AG09309 (cell line): ENCODE data around the gene MDM2.

Source experiments
- DNase-seq: peaks from one replicate; pipeline ENCODE4 v3.0.0-alpha.2; 2010; ENCODE audit warnings: low read depth
- H3K4me3 ChIP-seq: 2 replicates; pipeline ENCODE4 v1.5.1; 2011; ENCODE audit warnings: mild to moderate bottlenecking, low read depth, low read length, moderate library complexity; ENCODE audit not compliant: control insufficient read depth
- TF ChIP-seq, protein P1 (sequence below): IDR thresholded peaks from 2 replicates; pipeline ENCODE4 v1.5.1; 2011; ENCODE audit warnings: mild to moderate bottlenecking, low read depth, low read length, inconsistent platforms; ENCODE audit not compliant: insufficient read depth, control insufficient read depth; ENCODE audit errors: missing control alignments

Gene MDM2

GRCh38 chr12:68865399-68866164, 57.6 kb downstream of the MDM2 start:
- DNase-seq: no peak
- TF ChIP-seq, protein P1, sequence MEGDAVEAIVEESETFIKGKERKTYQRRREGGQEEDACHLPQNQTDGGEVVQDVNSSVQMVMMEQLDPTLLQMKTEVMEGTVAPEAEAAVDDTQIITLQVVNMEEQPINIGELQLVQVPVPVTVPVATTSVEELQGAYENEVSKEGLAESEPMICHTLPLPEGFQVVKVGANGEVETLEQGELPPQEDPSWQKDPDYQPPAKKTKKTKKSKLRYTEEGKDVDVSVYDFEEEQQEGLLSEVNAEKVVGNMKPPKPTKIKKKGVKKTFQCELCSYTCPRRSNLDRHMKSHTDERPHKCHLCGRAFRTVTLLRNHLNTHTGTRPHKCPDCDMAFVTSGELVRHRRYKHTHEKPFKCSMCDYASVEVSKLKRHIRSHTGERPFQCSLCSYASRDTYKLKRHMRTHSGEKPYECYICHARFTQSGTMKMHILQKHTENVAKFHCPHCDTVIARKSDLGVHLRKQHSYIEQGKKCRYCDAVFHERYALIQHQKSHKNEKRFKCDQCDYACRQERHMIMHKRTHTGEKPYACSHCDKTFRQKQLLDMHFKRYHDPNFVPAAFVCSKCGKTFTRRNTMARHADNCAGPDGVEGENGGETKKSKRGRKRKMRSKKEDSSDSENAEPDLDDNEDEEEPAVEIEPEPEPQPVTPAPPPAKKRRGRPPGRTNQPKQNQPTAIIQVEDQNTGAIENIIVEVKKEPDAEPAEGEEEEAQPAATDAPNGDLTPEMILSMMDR: no peak
- H3K4me3 ChIP-seq: no peak overlapping the region

GRCh38 chr12:68866950-68867349, 59.0 kb downstream of the MDM2 start:
- no peak for DNase-seq
- TF ChIP-seq, protein P1: no peak
- H3K4me3 ChIP-seq: no peak overlapping the region

GRCh38 chr12:68867606-68868005, 59.6 kb downstream of the MDM2 start:
- no peak for DNase-seq
- H3K4me3 ChIP-seq: no peak overlapping the region
- TF ChIP-seq, protein P1: no peak

GRCh38 chr12:68868043-68868790, 60.2 kb downstream of the MDM2 start:
- H3K4me3 ChIP-seq: no peak overlapping the region
- no peak for DNase-seq
- TF ChIP-seq, protein P1: no peak

GRCh38 chr12:68870011-68870410, 62.0 kb downstream of the MDM2 start:
- no peak overlapping the region for H3K4me3 ChIP-seq
- TF ChIP-seq, protein P1: no peak
- DNase-seq: no peak

GRCh38 chr12:68870443-68870842, 62.5 kb downstream of the MDM2 start:
- no peak for DNase-seq
- TF ChIP-seq, protein P1: no peak
- H3K4me3 ChIP-seq: no peak overlapping the region
